HCT116 (cell line): Measurements from ENCODE around the gene EBLN1. TPM values are rescaled to one million over a fixed set of nuclear protein-coding genes. Genes with fewer than 3 reads are reported as not detected.

Experiments
- ATAC-seq: fragments of 200-7000 bp; cut with Tn5 transposase; 2 replicates; pipeline ENCODE4 v1.9.1; 2020; ENCODE audit warnings: mild to moderate bottlenecking, moderate library complexity
- BruUV-seq: library from RNA; stranded (reverse); fragments of 400-500 nt; replicated peaks from 2 replicates; lab custom pipeline; 2021; lab: Mats Ljungman, UMichigan
- CTCF ChIA-PET: fragments of 300-600 bp; sonication (Branson Sonifier 250); formaldehyde crosslinking; loops from one replicate; lab custom pipeline; 2021; ENCODE audit warnings: antibody characterized with exemption; lab: Charles Lee
- POLR2A ChIA-PET: fragments of 300-600, 350-600 bp; sonication (Branson Sonifier 250); formaldehyde crosslinking; loops from one replicate; lab custom pipeline; 2021; ENCODE audit warnings: antibody characterized with exemption; lab: Charles Lee
- RAD21 ChIA-PET, 2 experiments: fragments of 300-600 bp; sonication (Branson Sonifier 250); formaldehyde crosslinking; loops; one replicate each; lab custom pipeline; 2023; ENCODE audit warnings: low total read pairs in 2 of 2; ENCODE audit not compliant: uncharacterized antibody in 2 of 2, unreplicated experiment in 2 of 2, low non-redundant PET in 1 of 2; lab: Charles Lee
- DNase-seq: peaks from one replicate; pipeline ENCODE4 v3.0.0-alpha.2; 2010; ENCODE audit warnings: low read depth, low spot score
- H2AFZ ChIP-seq: fragments of 200-600 bp; shearing (Covaris generic), sonication (generic); 2 replicates; pipeline ENCODE4 v1.6.1; 2017; ENCODE audit warnings: low read depth, mixed run types, mixed read lengths, antibody characterized with exemption, low read length; ENCODE audit not compliant: poor library complexity, severe bottlenecking
- H3K27ac ChIP-seq: 2 replicates; pipeline ENCODE4 v1.5.1; 2012; ENCODE audit warnings: low read depth, low read length
- H3K27me3 ChIP-seq: fragments of 200-600 bp; sonication (generic); 2 replicates; pipeline ENCODE4 v1.6.1; 2016; ENCODE audit warnings: mixed run types, low read length, mixed read lengths; ENCODE audit not compliant: insufficient read depth
- H3K36me3 ChIP-seq, 2 experiments: fragments of 200-500 bp in 1 of 2; fragments of 200-600 bp in 1 of 2; sonication (Bioruptor generic) in 1 of 2; sonication (generic) in 1 of 2; 2 replicates each; pipeline versions ENCODE4 v1.5.1 to v1.6.1; 2014 to 2016; ENCODE audit warnings: low read length in 2 of 2, inconsistent platforms in 1 of 2, mixed read lengths in 1 of 2, mixed run types in 1 of 2; ENCODE audit not compliant: insufficient read depth in 2 of 2, control insufficient read depth in 1 of 2
- H3K4me1 ChIP-seq, 2 experiments: fragments of 200-600 bp in 1 of 2; sonication (generic) in 1 of 2; 2 replicates each; pipeline versions ENCODE4 v1.5.1 to v1.6.1; 2012 to 2017; ENCODE audit warnings: low read length in 2 of 2, inconsistent platforms in 1 of 2, mild to moderate bottlenecking in 1 of 2, mixed read lengths in 1 of 2, mixed run types in 1 of 2, moderate library complexity in 1 of 2; ENCODE audit not compliant: insufficient read depth in 2 of 2, control insufficient read depth in 1 of 2
- H3K4me2 ChIP-seq: fragments of 200-600 bp; sonication (generic); 2 replicates; pipeline ENCODE4 v1.6.1; 2017; ENCODE audit warnings: mixed run types, low read length, mixed read lengths
- H3K4me3 ChIP-seq, 2 experiments: fragments of 200-600 bp in 1 of 2; sonication (generic) in 1 of 2; replicated peaks in 1 of 2; 2 replicates each; pipeline ENCODE4 v1.5.1; 2011 to 2016; ENCODE audit warnings: low read length in 2 of 2, control low read depth in 1 of 2, low read depth in 1 of 2, mild to moderate bottlenecking in 1 of 2, mixed read lengths in 1 of 2, mixed run types in 1 of 2
- H3K79me2 ChIP-seq: fragments of 200-600 bp; sonication (generic); 2 replicates; pipeline ENCODE4 v1.6.1; 2017; ENCODE audit warnings: mild to moderate bottlenecking, mixed run types, low read length, moderate library complexity, mixed read lengths; ENCODE audit not compliant: insufficient read depth
- H3K9ac ChIP-seq: fragments of 200-600 bp; sonication (generic); 2 replicates; pipeline ENCODE4 v1.6.1; 2016; ENCODE audit warnings: low read length, mixed read lengths
- H3K9me2 ChIP-seq: fragments of 200-600 bp; sonication (generic), shearing (Covaris generic); 2 replicates; pipeline ENCODE4 v1.6.1; 2017; ENCODE audit warnings: mixed run types, mild to moderate bottlenecking, moderate library complexity; ENCODE audit not compliant: insufficient read depth
- H3K9me3 ChIP-seq, 2 experiments: fragments of 200-500 bp in 1 of 2; fragments of 200-600 bp in 1 of 2; sonication (Bioruptor generic) in 1 of 2; sonication (generic) in 1 of 2; 2 replicates each; pipeline ENCODE4 v1.6.1; 2014 to 2017; ENCODE audit warnings: low read length in 2 of 2, mixed read lengths in 2 of 2, inconsistent platforms in 1 of 2, low read depth in 1 of 2, mild to moderate bottlenecking in 1 of 2, mixed run types in 1 of 2, moderate library complexity in 1 of 2; ENCODE audit not compliant: control insufficient read depth in 1 of 2, insufficient read depth in 1 of 2
- H4K20me1 ChIP-seq: fragments of 200-600 bp; sonication (generic), shearing (Covaris generic); 2 replicates; pipeline ENCODE4 v1.6.1; 2017; ENCODE audit warnings: mixed run types, mild to moderate bottlenecking, moderate library complexity; ENCODE audit not compliant: insufficient read depth
- ATF3 ChIP-seq: IDR thresholded peaks from 2 replicates; pipeline ENCODE4 v1.6.1; 2012
- CBX3 ChIP-seq: IDR thresholded peaks from 2 replicates; pipeline ENCODE4 v1.6.1; 2012; ENCODE audit warnings: low read depth
- CEBPB ChIP-seq: IDR thresholded peaks from 2 replicates; pipeline ENCODE4 v1.6.1; 2012; ENCODE audit warnings: low read depth
- EZH2phosphoT487 ChIP-seq: fragments of 200-600 bp; IDR thresholded peaks from 2 replicates; pipeline ENCODE4 v1.6.1; 2018; ENCODE audit warnings: antibody characterized with exemption, borderline replicate concordance
- FOSL1 ChIP-seq: IDR thresholded peaks from 2 replicates; pipeline ENCODE4 v1.6.1; 2012; ENCODE audit warnings: low read depth
- POLR2AphosphoS5 ChIP-seq: IDR thresholded peaks from 2 replicates; pipeline ENCODE4 v1.6.1; 2011; ENCODE audit warnings: mild to moderate bottlenecking, low read depth, low read length, moderate library complexity
- RAD21 ChIP-seq: IDR thresholded peaks from 2 replicates; pipeline ENCODE4 v1.6.1; 2012; ENCODE audit warnings: low read depth, mild to moderate bottlenecking
- REST ChIP-seq: IDR thresholded peaks from 2 replicates; pipeline ENCODE4 v1.6.1; 2012; ENCODE audit warnings: low read depth
- SIN3A ChIP-seq: IDR thresholded peaks from 2 replicates; pipeline ENCODE4 v1.6.1; 2012; ENCODE audit warnings: low read depth
- SP1 ChIP-seq: IDR thresholded peaks from 2 replicates; pipeline ENCODE4 v1.6.1; 2012; ENCODE audit warnings: low read depth
- TCF7L2 ChIP-seq: IDR thresholded peaks from 2 replicates; pipeline ENCODE4 v1.7.0; 2011; ENCODE audit warnings: borderline replicate concordance, inconsistent platforms; ENCODE audit not compliant: insufficient read depth, insufficient read length; ENCODE audit errors: extremely low read depth
- YY1 ChIP-seq: IDR thresholded peaks from 2 replicates; pipeline ENCODE4 v1.6.1; 2011; ENCODE audit warnings: low read length, low read depth, moderate library complexity, mild to moderate bottlenecking; ENCODE audit not compliant: insufficient replicate concordance; ENCODE audit errors: extremely low read depth
- ZBTB33 ChIP-seq: IDR thresholded peaks from 2 replicates; pipeline ENCODE4 v1.6.1; 2011; ENCODE audit warnings: mild to moderate bottlenecking, low read length, moderate library complexity; ENCODE audit not compliant: insufficient replicate concordance; ENCODE audit errors: extremely low read depth
- ZFX ChIP-seq: fragments of 450-650 bp; IDR thresholded peaks from 2 replicates; pipeline ENCODE4 v1.6.1; 2017
- intact Hi-C: fragments of 100-400 bp; cut with micrococcal nuclease; formaldehyde crosslinking; loops from 2 replicates; pipeline ENCODE4 v1.10.0; 2022
- total RNA-seq: library from RNA; stranded (reverse); gene quantifications from one replicate; pipeline ENCODE4 v1.2.1, GENCODE V29; 2021; ENCODE audit not compliant: unreplicated experiment
- TF ChIP-seq, protein P1 (sequence below): IDR thresholded peaks from 2 replicates; pipeline ENCODE4 v1.6.1; 2012

Gene EBLN1
- total RNA-seq, 1 experiment from 2014 or later = not detected

DNA sequence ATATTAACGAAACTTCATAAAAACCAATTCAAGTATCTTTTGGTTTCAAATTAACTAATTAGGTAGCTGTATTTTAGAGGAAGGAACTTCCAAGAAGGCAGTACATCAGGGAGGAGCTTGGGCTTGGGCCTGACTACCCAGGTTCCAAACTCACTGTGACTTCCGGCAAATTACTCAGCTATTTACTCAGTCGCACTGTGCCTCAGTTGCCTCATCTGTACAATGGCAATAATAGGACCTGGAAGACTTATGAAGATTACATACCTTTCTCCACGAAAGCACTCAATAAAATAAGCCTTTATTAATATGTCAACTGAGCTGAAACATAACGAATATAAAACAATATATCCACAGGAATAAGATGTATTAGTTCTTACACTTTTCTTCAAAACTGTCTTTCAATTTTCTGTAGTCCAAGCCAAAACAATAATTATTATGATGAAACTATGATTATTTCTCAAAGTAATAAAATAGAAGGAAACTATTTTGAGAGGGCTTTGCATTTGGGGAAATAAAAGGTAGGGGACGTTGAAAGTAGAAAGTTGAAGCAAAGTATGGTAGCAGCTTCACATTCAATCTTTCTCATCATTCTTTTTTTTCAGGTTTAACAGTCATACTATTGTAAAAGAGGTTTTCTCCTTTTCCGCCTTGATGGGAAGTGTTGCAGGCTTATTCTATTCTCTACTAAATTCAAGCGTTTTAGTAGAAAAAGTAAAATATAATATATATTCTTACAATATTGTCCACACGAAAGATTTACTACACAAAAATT, 10.5 kb upstream of the EBLN1 start (continued):
- TF ChIP-seq SIN3A (no peak), CBX3 (no peak)

DNA sequence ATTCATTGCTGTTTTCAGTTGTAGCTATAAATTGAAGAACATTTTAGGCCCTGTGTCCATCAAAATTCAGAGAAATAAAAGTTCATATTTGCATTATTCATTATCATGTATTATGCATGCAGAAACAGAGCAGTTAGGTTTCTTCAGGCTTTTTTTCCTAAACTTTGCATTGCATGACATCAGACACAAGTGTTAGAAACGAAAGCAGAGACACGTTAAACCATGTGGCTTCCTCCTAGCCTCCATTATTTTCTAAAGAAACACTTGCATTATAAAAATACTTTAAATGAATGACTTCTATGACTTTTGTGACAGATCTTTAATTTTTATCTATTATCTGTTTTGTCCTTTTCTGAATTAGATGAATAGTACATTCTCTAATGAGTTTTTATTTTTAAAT, 8.8 kb upstream of the EBLN1 start:
- Histone ChIP-seq H3K9me2 (no peaks in the 10 kb centered on the region), H3K9me3 (no peaks in the 10 kb centered on the region), H3K79me2 (no peaks in the 10 kb centered on the region), H4K20me1 (no peaks in the 10 kb centered on the region), H3K9ac (no peak overlapping the region), H3K27ac (no peak overlapping the region), H3K36me3 (no peaks in the 10 kb centered on the region), H3K27me3 (no peaks in the 10 kb centered on the region), H3K4me3 (no peak overlapping the region), H2AFZ (no peak overlapping the region), H3K4me1 (peaks cover 0 to 22% of the 10 kb centered on the region in 2 experiments; a peak in 3 of 4 replicates), H3K4me2 (no peak overlapping the region)
- TF ChIP-seq ZFX = no peak
- no peak for TF ChIP-seq EZH2phosphoT487
- TF ChIP-seq YY1 = no peak
- TF ChIP-seq CEBPB = no peak
- no peak for TF ChIP-seq ZBTB33
- no peak for TF ChIP-seq POLR2AphosphoS5
- no peak for TF ChIP-seq REST
- TF ChIP-seq TCF7L2 = no peak
- TF ChIP-seq ATF3 = no peak
- TF ChIP-seq, protein P1, sequence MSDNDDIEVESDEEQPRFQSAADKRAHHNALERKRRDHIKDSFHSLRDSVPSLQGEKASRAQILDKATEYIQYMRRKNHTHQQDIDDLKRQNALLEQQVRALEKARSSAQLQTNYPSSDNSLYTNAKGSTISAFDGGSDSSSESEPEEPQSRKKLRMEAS = no peak
- TF ChIP-seq RAD21 = no peak
- no peak for TF ChIP-seq FOSL1
- no peak for TF ChIP-seq SIN3A
- TF ChIP-seq SP1 = no peak
- no TSS peak for BruUV-seq
- intact Hi-C loops = loop anchor here (10.0 kb wide), 1 partner anchor 212 kb away; no protein-coding TSS in a partner anchor
- ATAC-seq (no peak), DNase-seq (no peak)
- ChIA-PET POLR2A (no interaction called here), RAD21 (no interaction called here), CTCF (no interaction called here)
